GM19328 (cell line): ENCODE data around the gene UBN1.

ENCODE experiments used
- ATAC-seq: cut with Tn5 transposase; IDR thresholded peaks from one replicate; pipeline ENCODE4 v1.9.1; 2021; ENCODE audit warnings: mild to moderate bottlenecking, moderate library complexity; ENCODE audit not compliant: unreplicated experiment

Gene UBN1

GRCh38 chr16:4859900-4860255 lies 12.6 kb downstream of the UBN1 start:
- ATAC-seq: no peak

DNA sequence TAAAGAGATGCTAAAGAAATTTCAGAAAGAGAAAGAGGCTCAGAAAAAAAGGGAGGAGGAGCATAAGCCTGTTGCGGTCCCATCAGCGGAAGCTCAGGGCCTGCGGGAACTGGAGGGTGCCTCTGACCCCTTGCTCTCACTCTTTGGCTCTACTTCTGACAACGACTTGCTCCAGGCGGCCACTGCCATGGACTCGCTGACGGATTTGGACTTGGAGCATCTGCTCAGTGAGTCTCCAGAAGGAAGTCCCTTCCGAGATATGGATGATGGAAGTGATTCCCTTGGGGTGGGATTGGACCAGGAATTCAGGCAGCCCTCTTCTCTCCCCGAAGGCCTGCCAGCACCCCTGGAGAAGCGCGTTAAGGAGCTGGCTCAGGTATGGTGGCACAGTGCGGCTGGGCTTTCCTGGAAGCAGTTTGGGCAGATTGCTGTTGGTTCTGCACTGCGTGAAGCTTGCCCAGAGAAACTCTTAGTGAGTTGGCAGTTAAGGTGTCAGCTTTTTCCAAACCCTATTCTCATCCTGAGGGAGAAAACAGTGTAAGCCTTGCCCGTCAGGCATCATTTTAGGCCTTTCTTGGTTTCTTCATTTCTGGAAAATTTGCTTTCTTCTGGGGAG lies 13.6 kb downstream of the UBN1 start:
- ATAC-seq: no peak

- no peak for ATAC-seq
Measured at GRCh38 chr16:4862639-4863038, 15.4 kb downstream of the UBN1 start.

GRCh38 chr16:4864728-4865127 lies 17.4 kb downstream of the UBN1 start:
- ATAC-seq: no peak

GRCh38 chr16:4865231-4865860 lies 18.1 kb downstream of the UBN1 start:
- no peak for ATAC-seq

DNA sequence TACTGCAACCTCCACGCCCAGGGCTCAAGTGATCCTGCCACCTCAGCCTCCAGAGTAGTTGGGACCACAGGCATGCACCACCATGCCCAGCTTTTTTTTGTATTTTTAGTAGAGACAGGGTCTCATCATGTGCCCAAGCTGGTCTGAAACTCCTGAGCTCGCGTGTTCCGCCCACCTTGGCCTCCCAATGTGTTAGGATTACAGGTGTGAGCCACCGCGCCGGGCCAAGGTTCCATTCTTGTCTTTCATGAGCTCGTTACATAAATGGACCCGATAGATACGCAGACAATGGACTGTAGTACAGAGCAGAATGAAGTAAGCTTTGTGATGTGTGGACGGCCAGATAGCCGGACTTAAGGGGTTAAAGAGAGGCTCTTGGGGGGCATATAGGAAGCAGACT lies 19.3 kb downstream of the UBN1 start:
- ATAC-seq: no peak

GRCh38 chr16:4868026-4868425 lies 20.7 kb downstream of the UBN1 start:
- ATAC-seq: no peak

DNA sequence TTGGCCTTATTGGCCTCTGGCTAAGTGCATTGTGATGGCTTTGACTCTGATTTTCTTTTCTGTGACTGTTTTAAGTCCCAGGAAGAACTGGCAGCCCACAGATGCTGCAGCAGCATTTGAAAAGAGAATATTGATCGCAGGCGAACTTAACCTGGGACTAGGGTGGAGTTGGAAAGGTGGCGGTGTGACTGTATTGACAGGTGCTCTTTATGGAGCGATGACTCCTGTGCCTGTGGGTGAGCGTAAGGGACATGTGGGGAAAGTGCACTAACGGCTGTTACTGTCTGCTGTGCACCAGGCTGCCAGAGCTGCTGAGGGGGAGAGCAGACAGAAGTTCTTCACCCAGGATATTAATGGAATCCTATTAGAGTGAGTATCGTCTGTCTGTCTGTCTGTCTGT lies 21.3 kb downstream of the UBN1 start:
- ATAC-seq: no peak

DNA sequence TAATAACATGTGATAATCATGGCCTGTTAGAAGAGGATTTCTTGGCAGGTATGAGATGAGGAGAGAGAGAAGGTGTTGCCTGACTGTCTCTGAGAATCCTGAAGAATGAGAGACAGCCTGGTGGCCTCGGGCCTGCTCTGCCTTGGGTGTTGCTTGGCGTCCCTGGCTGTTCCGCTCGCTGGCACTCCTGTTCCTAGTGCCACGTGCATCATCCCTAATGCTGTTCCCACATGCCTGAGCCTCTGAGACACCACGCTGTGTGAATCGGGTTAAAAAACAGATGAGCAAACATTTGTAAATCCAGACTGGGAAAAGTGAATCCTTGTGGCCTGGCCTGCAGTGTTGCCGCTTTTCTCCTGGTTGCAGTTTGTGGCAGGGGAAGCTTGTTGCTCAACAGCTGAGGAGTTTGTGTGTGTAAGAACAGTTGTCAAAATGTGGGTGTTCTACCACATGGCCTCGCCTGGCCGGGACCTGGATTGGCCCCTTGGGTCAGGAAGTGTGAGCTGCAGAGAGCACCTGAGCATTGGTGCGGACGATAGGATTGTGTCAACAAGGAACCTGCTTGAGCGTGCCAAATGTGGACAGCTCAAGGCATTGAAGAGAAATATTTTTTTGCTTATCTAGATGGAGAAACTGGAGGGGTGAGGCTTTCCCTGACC lies 22.0 kb downstream of the UBN1 start:
- no peak for ATAC-seq

DNA sequence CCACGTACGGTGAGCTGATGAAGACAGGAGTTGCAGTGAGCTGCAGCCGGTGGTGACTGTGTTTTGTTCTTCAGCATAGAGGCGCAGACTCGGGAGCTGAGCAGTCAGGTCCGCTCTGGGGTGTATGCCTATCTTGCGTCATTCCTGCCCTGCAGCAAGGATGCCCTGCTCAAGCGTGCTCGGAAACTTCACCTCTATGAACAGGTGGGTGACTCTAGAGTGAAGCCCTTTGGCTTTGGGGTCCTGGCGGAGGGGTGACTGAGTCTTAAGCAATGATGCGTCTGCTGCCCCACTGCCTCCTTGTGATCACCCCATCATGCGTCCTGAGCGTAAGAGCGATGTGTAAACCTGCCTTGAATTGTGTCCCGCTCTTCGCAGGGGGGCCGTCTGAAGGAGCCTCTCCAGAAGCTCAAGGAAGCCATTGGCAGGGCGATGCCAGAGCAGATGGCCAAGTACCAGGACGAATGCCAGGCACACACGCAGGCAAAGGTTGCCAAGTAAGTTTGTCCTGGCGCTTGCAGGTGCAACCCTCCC lies 22.9 kb downstream of the UBN1 start:
- ATAC-seq: no peak

DNA sequence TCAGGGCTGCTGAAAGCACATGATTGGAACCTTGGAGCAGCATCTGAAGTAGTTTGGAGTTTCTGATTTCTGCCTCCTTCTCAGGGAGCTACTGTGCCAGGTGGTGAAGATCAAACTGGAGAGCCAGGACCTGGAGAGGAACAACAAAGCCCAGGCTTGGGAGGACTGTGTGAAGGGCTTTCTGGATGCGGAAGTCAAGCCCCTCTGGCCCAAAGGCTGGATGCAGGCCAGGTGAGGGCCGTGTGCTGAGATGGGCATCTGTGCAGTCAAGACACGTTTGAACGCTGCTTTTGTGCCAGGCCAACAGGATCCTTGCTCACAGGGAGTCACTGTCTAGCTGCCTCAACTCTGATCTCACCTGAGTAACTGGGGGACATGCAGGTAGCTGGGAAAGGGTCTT lies 23.8 kb downstream of the UBN1 start:
- no peak for ATAC-seq

GRCh38 chr16:4873091-4873490 lies 25.8 kb downstream of the UBN1 start:
- no peak for ATAC-seq

DNA sequence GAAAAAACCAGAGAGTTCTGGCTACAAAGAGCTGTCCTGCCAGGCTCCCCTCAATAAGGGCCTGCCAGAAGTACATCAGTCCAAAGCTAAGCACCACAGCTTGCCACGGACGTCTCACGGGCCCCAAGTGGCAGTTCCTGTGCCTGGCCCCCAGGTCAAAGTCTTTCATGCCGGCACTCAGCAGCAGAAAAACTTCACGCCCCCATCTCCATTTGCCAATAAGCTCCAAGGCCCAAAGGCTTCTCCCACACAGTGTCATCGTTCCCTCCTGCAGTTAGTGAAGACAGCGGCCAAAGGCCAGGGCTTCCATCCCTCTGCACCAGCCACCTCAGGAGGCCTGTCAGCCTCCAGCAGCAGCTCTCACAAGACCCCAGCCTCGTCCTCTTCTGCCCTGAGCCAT lies 27.4 kb downstream of the UBN1 start:
- no peak for ATAC-seq

DNA sequence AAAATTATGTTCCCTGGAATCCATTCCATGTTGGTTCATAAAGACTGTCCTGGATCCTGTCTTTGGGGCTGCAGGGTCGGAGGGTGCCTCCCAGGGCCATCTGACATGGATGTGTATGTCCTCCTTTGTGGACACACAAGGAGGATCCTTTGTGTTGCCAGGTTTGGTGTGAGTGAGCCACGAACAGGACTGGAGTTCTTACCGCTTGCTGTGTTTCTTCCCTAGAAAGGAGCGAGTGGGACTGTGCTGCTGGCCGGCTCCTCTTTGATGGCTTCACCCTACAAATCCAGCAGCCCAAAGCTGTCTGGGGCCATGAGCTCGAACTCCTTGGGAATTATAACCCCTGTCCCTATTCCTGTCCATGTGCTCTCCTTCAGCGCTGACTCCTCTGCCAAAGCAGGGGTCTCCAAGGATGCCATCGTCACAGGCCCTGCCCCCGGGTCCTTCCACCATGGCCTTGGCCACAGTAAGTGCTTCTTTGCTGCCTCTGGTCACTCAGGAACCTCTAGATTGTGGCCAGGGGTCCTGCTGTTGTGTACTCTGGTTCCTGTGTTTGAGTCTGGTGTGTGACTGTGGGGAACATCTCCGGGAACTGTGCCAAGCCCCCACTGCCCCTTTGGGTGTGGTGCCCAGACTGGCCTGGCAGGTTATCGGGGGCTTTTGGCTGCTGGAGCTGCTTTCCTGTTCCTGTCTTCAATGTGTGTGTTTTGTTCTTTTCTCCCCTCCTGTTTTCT lies 29.5 kb downstream of the UBN1 start:
- ATAC-seq: no peak

DNA sequence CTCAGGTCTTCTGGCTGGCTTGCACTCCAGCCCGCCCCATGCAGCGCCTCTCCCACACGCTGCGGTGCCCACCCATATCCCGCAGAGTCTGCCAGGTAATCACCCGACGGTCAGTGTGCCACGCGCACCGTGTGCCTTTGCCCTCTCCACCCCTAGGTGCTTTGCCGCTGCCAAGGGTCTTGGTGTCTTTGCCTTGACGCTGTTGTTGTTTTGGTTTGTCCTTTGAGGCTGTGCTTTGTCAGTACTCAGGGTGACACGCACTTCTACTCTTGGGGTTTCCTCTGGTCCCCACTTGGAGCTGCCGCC lies 30.1 kb downstream of the UBN1 start:
- no peak for ATAC-seq

GRCh38 chr16:4879049-4879448 lies 31.8 kb downstream of the UBN1 start:
- no peak for ATAC-seq

DNA sequence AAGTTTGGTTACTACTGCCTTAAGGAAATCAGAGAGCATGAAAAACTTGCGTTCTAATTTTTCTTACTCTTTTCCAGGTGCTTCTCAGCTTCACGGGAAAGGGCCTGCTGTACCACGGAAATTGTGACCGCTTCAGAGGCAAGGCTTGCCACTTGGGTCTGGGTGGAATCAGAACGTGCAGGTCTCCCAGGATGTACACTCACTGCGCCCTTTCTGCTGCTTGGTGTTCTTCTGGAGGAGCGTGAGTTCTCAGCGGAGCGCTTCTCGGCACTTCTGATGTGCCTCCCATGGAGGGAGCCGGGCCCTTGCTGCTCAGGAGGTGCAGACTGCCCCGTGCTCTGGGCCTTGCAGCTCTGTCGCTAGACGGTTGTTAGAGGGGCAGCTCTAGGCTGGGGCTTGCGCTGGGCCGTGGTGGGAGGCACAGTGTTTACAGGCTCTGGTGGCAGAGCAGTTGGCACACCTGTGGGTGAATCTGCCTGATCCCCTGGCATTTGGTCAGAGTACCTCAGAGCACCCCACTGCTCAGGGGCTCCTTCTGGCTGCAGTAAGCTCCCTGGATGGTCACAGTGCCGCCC lies 32.8 kb downstream of the UBN1 start:
- no peak for ATAC-seq

DNA sequence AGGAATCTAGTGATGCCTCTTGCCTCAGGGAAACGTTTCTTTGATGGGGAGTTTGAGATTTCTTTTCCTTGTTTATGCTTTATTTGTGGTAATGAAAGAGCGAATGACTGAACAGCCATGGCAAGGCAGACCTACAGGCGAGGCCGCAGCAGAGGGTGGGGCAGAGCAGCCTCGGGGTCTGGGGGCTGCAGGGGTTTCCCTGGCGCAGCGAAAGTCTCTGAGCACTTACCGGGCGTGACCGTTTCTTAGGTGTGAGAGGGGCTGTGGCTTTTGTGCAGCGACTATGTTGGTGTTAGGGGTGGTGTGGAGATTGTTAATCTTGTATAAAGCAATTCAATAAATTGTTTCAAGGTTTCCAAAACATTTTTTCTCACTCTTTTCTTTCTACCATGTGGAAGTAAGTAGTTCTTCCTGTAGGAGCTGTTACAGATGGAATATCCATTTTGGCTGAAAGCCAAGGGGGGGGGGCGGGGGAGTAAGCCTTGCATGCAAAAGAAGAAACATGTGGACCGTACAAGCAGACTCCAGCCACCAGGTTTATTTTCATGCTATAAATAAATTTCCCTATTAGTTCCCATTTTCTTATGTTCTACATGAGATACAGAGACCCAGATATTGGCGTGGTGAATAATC lies 34.8 kb downstream of the UBN1 start:
- no peak for ATAC-seq

- no peak for ATAC-seq
Measured at GRCh38 chr16:4882633-4883285, 35.5 kb downstream of the UBN1 start.

GRCh38 chr16:4883501-4883900 lies 36.2 kb downstream of the UBN1 start:
- no peak for ATAC-seq

DNA sequence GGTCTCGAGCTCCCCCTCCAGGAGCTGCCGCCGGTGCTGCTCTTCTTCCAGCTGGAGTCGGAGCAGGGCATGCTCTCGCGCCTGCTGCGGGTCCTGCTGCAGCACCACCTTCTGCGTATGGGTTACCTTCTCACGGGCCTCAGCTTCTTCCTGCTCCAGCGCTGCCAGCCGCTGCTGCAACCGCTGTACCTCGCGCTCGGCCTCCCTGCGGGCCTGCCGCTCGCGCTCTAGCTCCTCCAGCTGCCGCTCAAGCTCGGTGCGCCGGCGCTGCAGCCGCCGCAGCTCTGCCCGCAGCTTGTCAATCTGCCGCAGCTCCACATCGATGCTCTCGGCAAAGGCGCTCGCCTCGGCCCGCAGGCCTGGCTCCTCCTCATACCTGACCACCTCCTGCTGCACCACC lies 36.9 kb downstream of the UBN1 start:
- ATAC-seq: no peak
